GM19023 (cell line): ENCODE results near the gene PORCN.
A peak's percentile ranks its signal among the peaks of the same experiment; 100 is the strongest.
"Not testable (repeated sequence)": the region's sequence is repeated elsewhere in the genome, so short reads cannot be mapped to it uniquely, and the experiment has no call there.

Experiments used
- ATAC-seq: cut with Tn5 transposase; IDR thresholded peaks from one replicate; pipeline ENCODE4 v1.9.1; 2021; ENCODE audit warnings: mild to moderate bottlenecking, moderate library complexity; ENCODE audit not compliant: unreplicated experiment

The PORCN gene

DNA sequence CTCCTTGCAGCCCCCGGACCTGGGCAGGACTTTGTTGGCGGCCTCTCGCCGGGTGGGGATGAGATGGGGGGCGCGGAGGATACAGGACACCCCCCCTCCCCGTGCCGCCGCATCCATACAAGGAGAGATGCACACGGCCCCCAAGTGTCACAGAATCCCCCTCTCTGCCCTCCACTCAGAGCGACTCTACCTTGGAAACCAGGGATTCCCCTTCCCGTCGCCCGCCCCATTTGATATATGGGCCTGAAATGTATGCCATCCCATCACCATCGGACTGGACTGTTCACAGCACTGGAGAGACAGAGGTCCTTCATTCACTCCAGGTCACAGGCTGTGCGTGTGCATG, 426 bp downstream of the PORCN start:
- ATAC-seq, result peak; percentile 25

DNA sequence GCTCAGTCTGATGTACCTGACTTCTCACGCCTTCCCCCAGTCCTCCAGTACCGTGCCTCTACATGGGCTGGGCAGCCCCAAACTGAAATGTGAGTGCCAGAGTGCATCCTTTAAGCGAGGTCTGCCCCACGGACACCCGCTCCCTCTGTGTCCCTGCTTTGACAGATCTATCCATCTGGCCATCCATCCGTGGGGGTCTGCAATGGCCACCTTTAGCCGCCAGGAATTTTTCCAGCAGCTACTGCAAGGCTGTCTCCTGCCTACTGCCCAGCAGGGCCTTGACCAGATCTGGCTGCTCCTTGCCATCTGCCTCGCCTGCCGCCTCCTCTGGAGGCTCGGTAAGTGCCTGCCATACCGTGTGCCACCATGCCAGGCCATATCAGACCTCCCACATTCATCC, 827 bp downstream of the PORCN start:
- no peak for ATAC-seq

DNA sequence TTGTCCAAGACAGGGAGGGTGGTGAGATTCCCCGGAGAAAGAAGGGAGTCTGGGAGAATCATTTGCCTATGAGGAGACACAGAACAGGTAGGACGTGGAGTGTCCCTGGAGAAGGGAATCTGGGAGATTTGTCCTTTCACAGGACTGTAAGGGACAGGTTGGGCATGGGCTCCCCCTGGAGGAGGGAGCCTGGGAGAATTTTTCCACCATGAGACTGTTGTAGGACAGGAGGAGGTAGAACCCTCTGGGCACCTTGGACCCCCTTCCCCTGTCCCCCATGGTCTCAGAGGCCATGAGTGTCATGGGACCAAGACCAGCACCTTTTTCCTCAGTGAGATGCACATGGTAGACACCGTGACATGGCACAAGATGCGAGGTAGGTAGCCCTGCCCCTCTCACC, 2.8 kb downstream of the PORCN start:
- no peak for ATAC-seq

DNA sequence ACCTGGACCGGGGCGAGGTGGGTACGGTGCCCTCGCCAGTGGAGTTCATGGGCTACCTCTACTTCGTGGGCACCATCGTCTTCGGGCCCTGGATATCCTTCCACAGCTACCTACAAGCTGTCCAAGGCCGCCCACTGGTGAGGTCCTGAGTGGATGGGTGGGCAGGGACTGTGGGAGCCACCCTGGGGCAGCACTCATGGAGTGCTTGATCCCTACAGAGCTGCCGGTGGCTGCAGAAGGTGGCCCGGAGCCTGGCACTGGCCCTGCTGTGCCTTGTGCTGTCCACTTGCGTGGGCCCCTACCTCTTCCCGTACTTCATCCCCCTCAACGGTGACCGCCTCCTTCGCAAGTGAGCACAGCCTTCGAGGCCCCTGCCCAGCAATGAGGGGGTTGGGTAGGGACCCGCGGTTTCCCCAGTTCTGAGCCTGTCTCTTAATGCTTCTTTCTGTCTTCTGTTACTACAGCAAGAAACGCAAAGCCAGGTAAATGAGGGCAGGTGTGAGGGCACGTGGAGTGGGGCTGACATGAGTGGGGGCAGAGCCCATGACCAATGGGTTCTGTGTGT, 3.7 kb downstream of the PORCN start:
- no peak for ATAC-seq

DNA sequence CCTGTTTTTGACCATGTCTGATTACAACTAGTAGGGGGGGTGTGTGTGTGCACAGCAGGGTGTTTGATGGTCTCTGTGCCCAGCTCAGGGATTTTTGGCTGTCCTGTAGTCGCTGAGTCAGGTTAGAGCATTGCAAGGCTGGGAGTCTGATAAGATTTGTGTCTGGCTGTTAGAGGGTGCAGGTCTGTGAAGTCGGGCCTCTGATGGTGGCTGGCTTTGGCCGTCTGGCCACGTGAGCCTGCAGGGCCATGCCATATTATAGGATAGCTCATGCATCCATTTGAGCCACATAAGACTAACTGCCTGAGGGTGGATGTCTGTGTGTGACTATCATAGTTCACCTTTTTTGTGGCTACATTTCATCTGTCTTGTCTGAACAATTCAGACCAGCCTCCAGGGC, 4.9 kb downstream of the PORCN start:
- no peak for ATAC-seq

DNA sequence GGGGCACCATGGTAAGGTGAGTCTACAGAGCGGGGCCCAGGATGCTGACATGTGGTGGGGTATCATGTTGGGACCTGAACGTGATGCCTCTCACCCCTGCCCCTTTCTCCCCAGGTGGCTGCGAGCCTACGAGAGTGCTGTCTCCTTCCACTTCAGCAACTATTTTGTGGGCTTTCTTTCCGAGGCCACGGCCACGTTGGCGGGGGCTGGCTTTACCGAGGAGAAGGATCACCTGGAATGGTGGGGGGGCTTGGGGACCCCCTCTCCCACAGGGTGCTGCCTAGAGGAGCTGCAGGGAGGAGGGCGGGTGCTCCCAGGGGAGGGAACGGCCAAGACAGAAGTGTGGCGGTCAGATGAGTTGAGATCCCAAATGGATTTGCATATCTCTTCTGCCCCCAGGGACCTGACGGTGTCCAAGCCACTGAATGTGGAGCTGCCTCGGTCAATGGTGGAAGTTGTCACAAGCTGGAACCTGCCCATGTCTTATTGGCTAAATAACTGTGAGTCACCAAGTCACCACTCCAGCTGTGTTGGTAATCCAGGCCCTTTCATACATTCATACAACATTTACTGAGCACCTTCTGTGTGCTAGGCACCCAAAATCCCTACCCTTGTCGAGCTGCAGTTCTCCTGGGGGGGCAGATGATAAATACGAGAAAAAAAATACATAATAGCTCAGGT, 5.5 kb downstream of the PORCN start:
- ATAC-seq, result no peak

DNA sequence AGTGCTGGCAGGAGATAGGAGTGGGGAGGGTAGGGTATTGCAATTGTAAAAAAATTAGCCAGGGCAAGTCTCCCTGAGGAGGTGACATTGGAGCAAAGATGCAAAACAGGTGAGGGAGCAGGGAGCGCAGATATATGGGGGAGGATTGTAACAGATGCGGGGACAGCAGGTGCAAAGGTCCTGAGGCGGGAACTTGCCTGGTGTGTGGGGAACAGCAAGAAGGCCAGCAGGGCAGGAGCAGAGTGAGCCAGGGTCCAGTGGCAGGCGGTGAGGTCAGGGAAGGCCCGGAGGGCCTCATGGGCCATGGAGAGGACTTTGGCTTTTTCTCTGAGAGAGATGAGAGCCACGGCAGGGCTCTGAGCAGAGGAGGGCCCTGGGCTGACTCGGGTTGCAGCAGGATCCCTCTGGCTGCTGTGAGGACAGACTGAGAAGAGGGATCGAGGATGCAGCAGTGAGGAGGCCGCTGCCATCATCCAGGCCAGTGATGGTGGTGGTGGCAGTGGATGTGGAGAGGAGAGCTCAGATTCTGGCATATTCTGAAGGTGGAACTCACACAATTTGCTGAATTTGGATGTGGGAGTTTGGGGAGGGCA, 6.2 kb downstream of the PORCN start:
- no peak for ATAC-seq

DNA sequence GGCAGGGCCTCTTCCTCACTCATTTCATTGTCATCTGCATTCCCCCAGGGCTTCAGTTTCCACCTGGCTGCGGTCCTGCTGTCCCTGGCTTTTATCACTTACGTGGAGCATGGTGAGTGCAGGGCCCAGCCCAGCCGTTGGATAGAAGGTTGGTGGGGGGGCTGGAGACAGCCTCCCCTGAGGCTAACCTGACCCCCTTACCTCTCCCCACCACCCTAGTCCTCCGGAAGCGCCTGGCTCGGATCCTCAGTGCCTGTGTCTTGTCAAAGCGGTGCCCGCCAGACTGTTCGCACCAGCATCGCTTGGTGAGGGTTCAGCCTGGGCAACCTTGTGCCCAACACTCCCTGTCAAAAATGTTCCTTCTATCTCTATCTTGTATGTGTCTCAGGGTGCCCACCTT, 7.0 kb downstream of the PORCN start:
- ATAC-seq, result no peak

DNA sequence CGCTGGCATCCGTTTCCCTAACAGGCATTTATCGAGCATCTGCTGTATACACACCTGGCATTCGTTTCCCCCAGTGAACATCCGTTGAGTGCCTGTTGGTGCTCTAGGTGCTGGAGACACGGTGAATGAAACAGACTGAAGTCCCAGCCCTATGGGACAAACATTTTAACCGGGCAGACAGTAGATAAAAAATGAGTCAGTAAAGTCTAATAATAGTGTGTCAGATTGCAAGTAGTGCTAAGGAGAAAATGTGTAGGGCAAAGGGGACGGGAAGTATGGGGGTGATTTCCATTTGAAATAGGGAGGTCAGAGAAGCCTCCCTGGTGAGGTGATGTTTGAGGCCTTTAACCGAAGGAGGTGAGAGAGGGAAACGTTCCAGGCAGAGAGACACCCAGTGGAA, 7.5 kb downstream of the PORCN start:
- no peak for ATAC-seq

DNA sequence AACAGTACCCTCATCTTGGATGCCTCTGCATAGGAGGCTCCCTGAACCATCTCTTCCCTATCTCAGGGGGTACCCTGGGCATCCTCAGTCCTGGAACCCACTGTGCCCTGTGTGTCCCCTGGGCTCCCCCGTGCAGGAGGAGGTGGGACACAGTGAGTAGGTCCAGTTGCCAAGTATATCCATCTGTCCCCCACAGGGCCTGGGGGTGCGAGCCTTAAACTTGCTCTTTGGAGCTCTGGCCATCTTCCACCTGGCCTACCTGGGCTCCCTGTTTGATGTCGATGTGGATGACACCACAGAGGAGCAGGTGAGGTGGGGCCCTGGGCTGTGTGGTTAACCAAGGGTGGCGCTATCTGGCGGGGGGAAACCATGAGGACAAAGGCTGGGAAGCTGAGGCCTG, 8.2 kb downstream of the PORCN start:
- ATAC-seq, result no peak

DNA sequence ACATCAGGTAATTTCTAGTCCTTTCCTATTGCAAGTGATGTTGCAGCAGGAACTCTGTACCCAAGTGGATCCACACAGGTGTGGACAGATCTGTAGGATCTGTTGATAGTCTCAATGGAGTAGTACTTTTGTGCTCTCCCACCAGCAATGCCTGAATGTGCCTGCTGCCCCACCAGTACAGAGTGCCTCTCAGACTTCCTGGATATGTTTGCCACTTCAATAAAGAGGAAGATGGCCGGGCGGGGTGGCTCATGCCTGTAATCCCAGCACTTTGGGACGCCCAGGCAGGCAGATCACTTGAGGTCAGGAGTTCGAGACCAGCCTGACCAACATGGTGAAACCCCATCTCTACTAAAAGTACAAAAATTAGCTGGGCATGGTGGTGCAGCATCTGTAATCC, 10.7 kb downstream of the PORCN start:
- not testable (repeated sequence) for ATAC-seq

DNA sequence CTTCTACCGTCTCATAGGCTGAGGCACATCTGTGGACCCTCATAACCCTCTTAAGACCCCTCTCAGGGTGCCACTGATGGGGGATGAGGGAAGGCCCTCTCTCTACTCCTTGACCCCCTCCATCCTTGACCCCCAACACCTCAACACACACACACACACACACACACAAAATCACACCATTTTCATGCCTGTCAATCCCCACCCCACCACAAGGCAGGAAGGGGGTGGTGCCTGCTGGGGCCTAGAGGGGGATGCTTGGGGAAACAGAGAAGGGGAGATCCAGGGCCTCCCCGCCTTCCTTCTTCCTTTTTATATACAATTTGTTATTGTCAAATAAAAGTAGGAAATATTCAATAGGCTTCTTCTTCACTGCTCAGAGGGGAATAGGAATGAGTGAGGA, 11.7 kb downstream of the PORCN start:
- no peak for ATAC-seq

DNA sequence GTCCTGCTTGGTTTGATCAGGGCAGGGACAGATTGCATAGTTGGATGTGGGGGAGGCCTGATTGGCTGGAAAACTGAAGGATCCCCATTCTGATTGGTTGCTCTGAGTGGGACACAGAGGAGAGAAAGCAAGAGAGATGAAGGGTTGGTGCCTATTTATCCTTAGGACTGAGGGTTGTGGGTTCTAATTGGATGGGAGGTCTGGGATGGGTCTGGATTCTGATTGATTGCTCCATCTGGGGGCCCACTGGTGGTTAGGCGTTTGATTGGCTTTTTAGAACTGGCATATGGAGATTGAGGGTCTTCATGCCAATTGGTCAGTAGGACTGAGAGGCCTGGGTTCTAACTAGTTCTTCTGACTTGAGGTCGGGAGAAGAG, 12.2 kb downstream of the PORCN start:
- ATAC-seq, result no peak

DNA sequence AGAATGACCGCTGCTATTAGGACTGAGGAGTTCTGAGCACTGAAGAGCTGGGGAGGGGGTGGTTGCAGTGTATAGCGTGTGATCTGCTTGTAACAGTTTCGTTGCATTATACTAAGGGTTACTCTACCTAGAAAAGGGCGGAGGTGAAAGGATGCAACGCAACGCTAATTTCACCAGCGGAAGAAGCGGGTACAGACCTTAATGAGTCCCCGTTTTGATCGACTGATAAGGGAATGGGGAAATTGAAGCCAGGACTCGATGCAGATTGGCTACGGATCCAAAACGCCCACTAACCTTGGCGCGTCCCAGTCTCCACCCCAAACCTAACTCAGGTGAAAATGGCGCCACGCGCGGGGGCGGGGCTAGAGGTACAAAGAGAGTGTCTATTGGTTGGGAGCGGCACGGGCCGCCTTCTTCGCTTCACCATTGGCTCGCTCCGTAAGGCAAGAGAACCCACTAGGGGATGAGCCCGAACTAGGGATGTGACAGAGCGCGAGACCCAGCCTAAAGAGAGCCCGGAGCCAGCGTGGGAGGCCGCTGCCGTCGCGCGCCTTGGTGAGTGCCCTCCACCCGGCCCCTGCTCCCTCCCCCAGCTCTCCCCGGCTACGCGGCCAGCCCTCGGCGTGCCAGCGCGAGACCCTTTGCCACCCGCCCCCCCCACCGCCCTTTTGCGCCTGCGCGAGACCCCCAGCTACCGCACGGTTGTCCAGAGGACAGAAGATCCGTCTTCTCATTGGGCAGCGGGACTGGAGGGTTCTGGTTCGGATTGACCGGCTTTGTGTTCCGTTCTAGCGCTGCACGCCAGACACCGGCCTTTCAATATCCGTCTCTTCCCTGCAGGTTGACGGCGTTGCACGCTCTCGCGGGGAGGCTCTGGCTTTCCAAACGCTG, 12.8 kb downstream of the PORCN start, which contains the start of gene EBP:
TSS of gene EBP (plus strand) at position 456 of the 891 bp plus-strand sequence. CDS start 1,964 bp downstream, outside the sequence.
- peak; percentile 98 for ATAC-seq

DNA sequence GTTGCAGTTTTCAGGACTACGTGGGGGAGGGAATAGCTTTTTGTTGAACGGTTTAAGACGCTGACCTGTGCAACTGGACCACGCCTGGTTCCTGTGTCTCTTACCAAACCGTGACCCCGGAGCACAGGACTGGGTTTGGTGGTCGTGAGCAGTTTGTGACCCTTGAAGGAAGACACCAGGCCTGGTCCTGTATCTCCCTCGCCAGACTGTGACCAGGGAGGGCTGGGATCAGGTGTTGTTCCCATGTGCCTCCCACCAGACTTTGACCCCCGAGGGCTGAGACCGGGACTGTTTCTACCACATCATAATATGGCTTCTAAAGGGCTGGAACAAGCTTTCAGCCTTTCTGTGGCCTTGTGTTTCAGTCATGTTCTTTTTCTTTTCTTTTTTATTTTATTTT, 13.5 kb downstream of the PORCN start:
- no peak for ATAC-seq

DNA sequence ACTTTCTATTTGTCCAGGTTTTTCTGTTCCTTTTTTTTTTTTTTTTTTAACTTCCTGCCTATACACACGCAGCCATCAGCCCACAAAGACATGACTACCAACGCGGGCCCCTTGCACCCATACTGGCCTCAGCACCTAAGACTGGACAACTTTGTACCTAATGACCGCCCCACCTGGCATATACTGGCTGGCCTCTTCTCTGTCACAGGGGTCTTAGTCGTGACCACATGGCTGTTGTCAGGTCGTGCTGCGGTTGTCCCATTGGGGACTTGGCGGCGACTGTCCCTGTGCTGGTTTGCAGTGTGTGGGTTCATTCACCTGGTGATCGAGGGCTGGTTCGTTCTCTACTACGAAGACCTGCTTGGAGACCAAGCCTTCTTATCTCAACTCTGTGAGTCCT, 14.9 kb downstream of the PORCN start:
- no peak for ATAC-seq

DNA sequence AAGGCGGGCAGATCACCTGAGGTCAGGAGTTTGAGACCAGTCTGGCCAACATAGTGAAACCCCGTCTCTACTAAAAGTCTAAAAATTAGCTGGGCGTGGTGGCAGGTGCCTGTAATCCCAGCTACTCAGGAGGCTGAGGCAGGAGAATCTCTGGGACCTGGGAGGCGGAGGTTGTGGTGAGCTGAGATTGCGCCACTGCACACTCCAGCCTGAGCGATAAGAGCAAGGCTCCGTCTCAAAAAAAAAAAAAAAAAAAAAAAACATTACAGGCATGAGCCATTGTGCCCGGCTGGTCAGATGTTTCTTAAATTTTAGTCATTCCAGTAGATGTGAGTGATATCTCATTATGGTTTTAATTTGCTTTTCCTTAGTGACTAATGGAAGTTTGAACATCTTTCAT, 17.1 kb downstream of the PORCN start:
- not testable (repeated sequence) for ATAC-seq

DNA sequence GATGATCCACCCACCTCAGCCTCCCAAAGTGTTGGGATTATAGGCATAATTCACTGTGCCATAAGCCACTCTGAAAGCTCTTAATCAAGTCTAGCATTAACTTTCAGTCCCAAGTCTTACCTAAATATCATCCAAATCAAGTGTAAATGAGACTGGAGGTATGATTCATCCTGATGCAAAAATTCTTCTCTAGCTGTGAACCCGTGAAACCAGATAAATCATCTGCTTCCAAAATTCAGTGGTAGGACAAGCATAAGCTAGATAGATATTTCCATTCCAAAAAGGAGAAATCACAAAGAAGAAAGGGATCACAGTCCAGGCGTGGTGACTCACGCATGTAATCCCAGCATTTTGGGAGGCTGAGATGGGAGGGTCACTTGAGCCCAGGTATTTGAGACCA, 21.9 kb downstream of the PORCN start:
- no peak for ATAC-seq

DNA sequence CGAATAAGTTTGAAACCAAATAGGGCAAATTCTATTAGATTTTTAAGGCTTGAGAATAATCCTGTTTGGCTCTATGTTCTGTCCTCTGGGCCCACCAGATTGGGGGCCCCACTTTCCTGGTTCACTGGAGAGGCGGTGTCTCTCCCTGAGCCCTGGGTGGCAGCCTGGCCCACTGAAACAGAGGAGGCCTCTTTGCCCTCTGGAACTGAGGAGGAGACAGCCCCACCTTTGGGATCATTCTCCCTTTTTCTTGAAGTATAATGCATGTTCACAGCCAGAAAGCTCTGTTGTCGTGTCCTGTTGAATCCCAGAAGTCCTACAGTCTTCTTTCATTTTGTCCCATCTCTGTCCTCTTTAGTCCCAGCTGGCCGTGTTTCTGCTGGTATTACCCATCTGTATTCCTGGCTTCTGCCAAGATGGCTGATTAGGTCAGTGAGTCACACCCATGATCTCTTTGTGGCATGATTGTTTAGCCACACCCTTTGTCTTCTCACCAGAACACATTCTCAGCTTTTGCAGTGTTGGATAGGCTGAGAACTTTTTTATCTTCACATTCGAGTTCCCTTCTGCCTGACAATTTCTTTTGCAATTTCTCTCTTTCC, 22.7 kb downstream of the PORCN start:
- ATAC-seq, result no peak

DNA sequence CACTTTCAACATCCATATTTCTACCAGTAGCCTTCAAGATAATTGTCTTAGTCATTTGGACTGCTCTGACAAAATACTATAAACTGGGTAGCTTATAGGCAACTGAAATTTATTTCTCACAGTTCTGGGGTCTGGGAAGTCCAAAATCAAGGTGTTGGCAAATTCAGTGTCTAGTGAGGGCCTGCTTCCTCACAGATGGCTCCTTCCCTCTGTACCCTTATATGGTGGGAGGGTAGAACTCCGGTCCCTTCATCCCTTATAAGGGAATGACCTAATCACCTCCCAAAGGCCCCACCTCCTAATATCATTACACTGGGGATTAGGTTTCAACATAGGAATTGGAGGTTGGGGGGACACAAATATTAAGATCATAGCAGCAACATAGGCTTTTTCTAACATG, 23.4 kb downstream of the PORCN start:
- no peak for ATAC-seq

DNA sequence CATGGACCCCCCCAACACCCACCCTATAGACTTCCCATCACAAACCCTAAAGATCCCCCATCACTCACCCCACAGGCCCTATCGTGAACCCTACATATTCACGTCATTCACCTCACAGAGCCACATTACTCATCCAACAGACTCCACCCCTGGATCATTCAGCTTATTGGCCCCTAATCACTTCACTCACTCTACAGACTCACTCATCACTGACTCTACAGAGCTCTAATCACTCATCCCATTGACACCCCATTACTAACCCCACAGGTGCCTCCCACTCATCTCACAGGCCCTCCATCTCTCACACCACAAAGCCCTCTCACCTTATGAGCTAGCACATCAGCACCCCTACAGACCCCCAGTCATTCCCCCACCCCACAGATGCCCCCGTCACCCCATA, 24.4 kb downstream of the PORCN start:
- no peak for ATAC-seq
